ENCODE results near the gene ARID1A.

The ARID1A gene

GRCh38 chr1:26693599-26694572 is 1.9 kb upstream of the ARID1A start:
- H3K36me3 ChIP-seq (replicated peaks) = no peaks in the 10 kb centered on the region
- DNase-seq (ENCODE audit: low spot score in 2 of 2) = peak in 1 of 2 experiments; percentile 32
- in situ Hi-C loops (cut with MboI; ENCODE audit: low sequenced_read_pairs) = no loop called here
- H3K27me3 ChIP-seq (ENCODE audit: low read depth) = no peaks in the 10 kb centered on the region
- no peaks in the 10 kb centered on the region for H3K9me3 ChIP-seq
- H3K4me1 ChIP-seq = peaks cover 32% of the 10 kb centered on the region
- H3K4me3 ChIP-seq = peak overlapping the region; percentile 33

- Histone ChIP-seq H3K9me3 (no peaks in the 10 kb centered on the region), H3K4me3 (peak overlapping the region; percentile 56), H3K27me3 (ENCODE audit: low read depth) (no peaks in the 10 kb centered on the region), H3K36me3 (replicated peaks) (no peaks in the 10 kb centered on the region), H3K4me1 (peaks cover 40% of the 10 kb centered on the region)
- in situ Hi-C loops (cut with MboI; ENCODE audit: low sequenced_read_pairs) = no loop called here
- DNase-seq (ENCODE audit: low spot score in 2 of 2) = peak in 1 of 2 experiments; percentile 50
These were observed 1.0 kb upstream of the ARID1A start for GRCh38 chr1:26694638-26695355.

GRCh38 chr1:26696119-26696653 is 371 bp downstream of the ARID1A start:
- Histone ChIP-seq H3K4me3 (peak overlapping the region; percentile 56), H3K27me3 (ENCODE audit: low read depth) (no peaks in the 10 kb centered on the region), H3K36me3 (replicated peaks) (no peaks in the 10 kb centered on the region; the same call in 1 of the 2 replicates), H3K4me1 (peaks cover 49% of the 10 kb centered on the region), H3K9me3 (no peaks in the 10 kb centered on the region)
- in situ Hi-C loops (cut with MboI; ENCODE audit: low sequenced_read_pairs) = no loop called here
- peak in 1 of 2 experiments; percentile 33 for DNase-seq (ENCODE audit: low spot score in 2 of 2)

GRCh38 chr1:26696654-26697430 is 1.0 kb downstream of the ARID1A start:
- H3K36me3 ChIP-seq (replicated peaks) = no peaks in the 10 kb centered on the region; the same call in 1 of the 2 replicates
- no peaks in the 10 kb centered on the region for H3K9me3 ChIP-seq
- peak overlapping the region; percentile 56 for H3K4me3 ChIP-seq
- DNase-seq (ENCODE audit: low spot score in 2 of 2) = peak in 1 of 2 experiments; percentile 47
- no peaks in the 10 kb centered on the region for H3K27me3 ChIP-seq (ENCODE audit: low read depth)
- H3K4me1 ChIP-seq = peaks cover 49% of the 10 kb centered on the region
- in situ Hi-C loops (cut with MboI; ENCODE audit: low sequenced_read_pairs) = no loop called here

- in situ Hi-C loops (cut with MboI; ENCODE audit: low sequenced_read_pairs) = no loop called here
- H3K9me3 ChIP-seq = no peaks in the 10 kb centered on the region
- H3K27me3 ChIP-seq (ENCODE audit: low read depth) = no peaks in the 10 kb centered on the region
- H3K4me3 ChIP-seq = peak overlapping the region; percentile 56
- H3K36me3 ChIP-seq (replicated peaks) = no peaks in the 10 kb centered on the region; the same call in 1 of the 2 replicates
- peaks cover 47% of the 10 kb centered on the region for H3K4me1 ChIP-seq
- peak in 1 of 2 experiments; percentile 22 for DNase-seq (ENCODE audit: low spot score in 2 of 2)
These were observed 1.7 kb downstream of the ARID1A start for GRCh38 chr1:26697431-26697977.

- peaks cover 5% of the 10 kb centered on the region for H3K36me3 ChIP-seq (replicated peaks)
These were observed 2.4 kb downstream of the ARID1A start for GRCh38 chr1:26697978-26698849.

GRCh38 chr1:26700711-26701110 is 4.9 kb downstream of the ARID1A start:
- peaks cover 35% of the 10 kb centered on the region for H3K4me1 ChIP-seq
- no peaks in the 10 kb centered on the region for H3K9me3 ChIP-seq
- H3K36me3 ChIP-seq (replicated peaks) = peaks cover 7% of the 10 kb centered on the region
- in situ Hi-C loops (cut with MboI; ENCODE audit: low sequenced_read_pairs) = no loop called here
- no peak for DNase-seq (ENCODE audit: low spot score in 2 of 2)
- H3K27me3 ChIP-seq (ENCODE audit: low read depth) = no peaks in the 10 kb centered on the region
- H3K4me3 ChIP-seq = no peak overlapping the region

More at GRCh38 chr1:26697978-26698849, 2.4 kb downstream of the ARID1A start:
- in situ Hi-C loops (cut with MboI; ENCODE audit: low sequenced_read_pairs) = no loop called here
- H3K27me3 ChIP-seq (ENCODE audit: low read depth) = no peaks in the 10 kb centered on the region
- H3K4me1 ChIP-seq = peaks cover 51% of the 10 kb centered on the region
- DNase-seq (ENCODE audit: low spot score in 2 of 2) = peak; percentile 62 to 89
- H3K4me3 ChIP-seq = peak overlapping the region; percentile 56
- H3K9me3 ChIP-seq = no peaks in the 10 kb centered on the region

GRCh38 chr1:26701266-26701994 is 5.6 kb downstream of the ARID1A start:
- H3K27me3 ChIP-seq (ENCODE audit: low read depth) = no peaks in the 10 kb centered on the region
- H3K36me3 ChIP-seq (replicated peaks) = peaks cover 7% of the 10 kb centered on the region
- H3K4me1 ChIP-seq = peaks cover 41% of the 10 kb centered on the region
- in situ Hi-C loops (cut with MboI; ENCODE audit: low sequenced_read_pairs) = no loop called here
- no peak for DNase-seq (ENCODE audit: low spot score in 2 of 2)
- H3K4me3 ChIP-seq = no peak overlapping the region
- no peaks in the 10 kb centered on the region for H3K9me3 ChIP-seq

- in situ Hi-C loops (cut with MboI; ENCODE audit: low sequenced_read_pairs) = no loop called here
- no peaks in the 10 kb centered on the region for H3K27me3 ChIP-seq (ENCODE audit: low read depth)
- H3K9me3 ChIP-seq = no peaks in the 10 kb centered on the region
- H3K4me3 ChIP-seq = no peak overlapping the region
- H3K36me3 ChIP-seq (replicated peaks) = peaks cover 7% of the 10 kb centered on the region
- DNase-seq (ENCODE audit: low spot score in 2 of 2) = no peak
- peaks cover 44% of the 10 kb centered on the region for H3K4me1 ChIP-seq
These were observed 6.3 kb downstream of the ARID1A start for GRCh38 chr1:26701995-26702679.

- in situ Hi-C loops (cut with MboI; ENCODE audit: low sequenced_read_pairs) = no loop called here
- Histone ChIP-seq H3K9me3 (no peaks in the 10 kb centered on the region), H3K27me3 (ENCODE audit: low read depth) (no peaks in the 10 kb centered on the region), H3K36me3 (replicated peaks) (peaks cover 7% of the 10 kb centered on the region), H3K4me1 (peaks cover 44% of the 10 kb centered on the region), H3K4me3 (no peak overlapping the region)
- no peak for DNase-seq (ENCODE audit: low spot score in 2 of 2)
These were observed 6.8 kb downstream of the ARID1A start for GRCh38 chr1:26702680-26703038.

- Histone ChIP-seq H3K27me3 (ENCODE audit: low read depth) (no peaks in the 10 kb centered on the region), H3K4me3 (no peak overlapping the region), H3K36me3 (replicated peaks) (peaks cover 7% of the 10 kb centered on the region), H3K9me3 (no peaks in the 10 kb centered on the region), H3K4me1 (peaks cover 43% of the 10 kb centered on the region)
- no peak for DNase-seq (ENCODE audit: low spot score in 2 of 2)
- in situ Hi-C loops (cut with MboI; ENCODE audit: low sequenced_read_pairs) = no loop called here
These were observed 7.7 kb downstream of the ARID1A start for GRCh38 chr1:26703478-26703877.

All from HAP-1 (cell line).